SH-SY5Y (cell line): ENCODE measurements around the gene HSP90B1.

Source experiments
- GATA2 ChIP-seq: IDR thresholded peaks from 2 replicates; pipeline ENCODE4 v1.6.1; 2011; ENCODE audit warnings: mild to moderate bottlenecking, low read depth, low read length
- GATA3 ChIP-seq: IDR thresholded peaks from 2 replicates; pipeline ENCODE4 v1.6.1; 2011; ENCODE audit warnings: low read depth, mild to moderate bottlenecking, low read length, moderate library complexity

DNA sequence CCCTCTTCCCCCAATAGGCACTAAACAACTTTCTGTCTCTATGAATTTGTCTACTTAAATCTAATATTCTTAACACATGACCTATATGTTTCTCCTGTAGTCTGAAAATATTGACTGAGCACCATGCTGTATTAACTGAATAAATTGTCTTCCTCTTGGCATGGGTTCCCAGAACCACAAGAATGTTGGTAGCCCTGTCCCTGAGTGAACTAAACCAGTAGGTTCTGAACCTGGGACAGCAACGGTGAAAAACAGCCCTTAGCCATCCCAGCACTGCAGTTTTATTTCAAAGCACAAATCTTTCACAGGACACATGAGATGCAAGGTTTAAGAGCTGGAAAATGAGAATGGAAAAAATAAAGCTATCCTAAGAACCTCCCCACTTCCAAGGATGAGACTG lies 20.4 kb upstream of the HSP90B1 start:
- TF ChIP-seq GATA2 (no peak), GATA3 (no peak)
